Measurements from ENCODE around the gene APOD. TPM values are rescaled to one million over a fixed set of nuclear protein-coding genes. Genes with fewer than 3 reads are reported as not detected.
"Not testable (repeated sequence)": the region's sequence is repeated elsewhere in the genome, so short reads cannot be mapped to it uniquely, and the experiment has no call there.

Gene APOD
- total RNA-seq, 3 donors from 2014 or later, result 651 to 2,224 (median 1,247) TPM

DNA sequence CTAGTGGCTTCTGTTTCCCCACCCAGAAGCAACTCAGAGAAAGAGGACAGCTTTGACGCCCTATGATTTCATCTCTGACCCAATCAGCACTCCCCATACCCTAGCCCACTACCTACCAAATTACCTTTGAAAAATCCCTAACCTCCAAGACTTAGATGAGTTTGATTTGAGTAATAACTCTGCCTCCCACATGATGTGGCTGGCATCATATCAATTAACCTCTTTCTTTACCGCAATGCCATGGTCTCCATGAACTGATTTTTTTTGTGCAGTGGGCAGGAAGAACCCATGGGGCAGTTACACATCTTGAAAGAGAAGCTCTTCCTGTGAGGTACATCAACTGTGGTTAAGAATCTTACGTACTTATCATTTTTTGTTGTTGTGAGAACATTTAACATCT is 25.5 kb upstream of the APOD start:
- H3K27me3 ChIP-seq, result no peaks in the 10 kb centered on the region
- H3K36me3 ChIP-seq, result no peaks in the 10 kb centered on the region
- no peak for TF ChIP-seq POLR2A (IDR thresholded peaks at IDR 0.05)
- TF ChIP-seq, protein P1, sequence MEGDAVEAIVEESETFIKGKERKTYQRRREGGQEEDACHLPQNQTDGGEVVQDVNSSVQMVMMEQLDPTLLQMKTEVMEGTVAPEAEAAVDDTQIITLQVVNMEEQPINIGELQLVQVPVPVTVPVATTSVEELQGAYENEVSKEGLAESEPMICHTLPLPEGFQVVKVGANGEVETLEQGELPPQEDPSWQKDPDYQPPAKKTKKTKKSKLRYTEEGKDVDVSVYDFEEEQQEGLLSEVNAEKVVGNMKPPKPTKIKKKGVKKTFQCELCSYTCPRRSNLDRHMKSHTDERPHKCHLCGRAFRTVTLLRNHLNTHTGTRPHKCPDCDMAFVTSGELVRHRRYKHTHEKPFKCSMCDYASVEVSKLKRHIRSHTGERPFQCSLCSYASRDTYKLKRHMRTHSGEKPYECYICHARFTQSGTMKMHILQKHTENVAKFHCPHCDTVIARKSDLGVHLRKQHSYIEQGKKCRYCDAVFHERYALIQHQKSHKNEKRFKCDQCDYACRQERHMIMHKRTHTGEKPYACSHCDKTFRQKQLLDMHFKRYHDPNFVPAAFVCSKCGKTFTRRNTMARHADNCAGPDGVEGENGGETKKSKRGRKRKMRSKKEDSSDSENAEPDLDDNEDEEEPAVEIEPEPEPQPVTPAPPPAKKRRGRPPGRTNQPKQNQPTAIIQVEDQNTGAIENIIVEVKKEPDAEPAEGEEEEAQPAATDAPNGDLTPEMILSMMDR (IDR thresholded peaks at IDR 0.05), result no peak
- no peak for TF ChIP-seq POLR2AphosphoS5 (IDR thresholded peaks at IDR 0.05)
- H3K4me3 ChIP-seq, result no peak overlapping the region
- no peak for DNase-seq (ENCODE audit: low spot score in 2 of 2)
- intact Hi-C loops (cut with DNase I; ENCODE audit: low total_unique reads), result no loop called here
- H3K9me3 ChIP-seq, result peaks cover 2 to 8% of the 10 kb centered on the region in 2 donors
- H3K27ac ChIP-seq, result peak overlapping the region in 1 of 2 donors; percentile 53
- no peaks in the 10 kb centered on the region for H3K4me1 ChIP-seq

DNA sequence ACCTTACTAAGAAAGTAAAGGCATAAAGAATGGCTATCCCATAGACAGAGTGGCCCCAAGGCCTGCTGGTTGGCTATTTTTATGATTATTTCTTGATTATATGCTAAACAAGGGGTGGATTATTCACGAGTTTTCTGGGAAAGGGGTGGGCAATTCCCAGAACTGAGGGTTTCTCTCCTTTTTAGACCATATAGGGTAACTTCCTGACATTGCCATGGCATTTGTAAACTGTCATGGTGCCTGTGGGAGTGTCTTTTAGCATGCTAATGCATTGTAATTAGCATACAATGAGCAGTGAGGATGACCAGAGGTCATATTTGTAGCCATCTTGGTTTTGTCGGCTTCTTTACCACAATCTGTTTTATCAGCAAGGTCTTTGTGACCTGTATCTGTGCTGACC is 18.0 kb upstream of the APOD start:
- H3K4me3 ChIP-seq; H3K4me1 ChIP-seq; H3K9me3 ChIP-seq; H3K27ac ChIP-seq; H3K27me3 ChIP-seq; H3K36me3 ChIP-seq; intact Hi-C loops (cut with DNase I; ENCODE audit: low total_unique reads); DNase-seq (ENCODE audit: low spot score in 2 of 2): not testable (repeated sequence)

DNA sequence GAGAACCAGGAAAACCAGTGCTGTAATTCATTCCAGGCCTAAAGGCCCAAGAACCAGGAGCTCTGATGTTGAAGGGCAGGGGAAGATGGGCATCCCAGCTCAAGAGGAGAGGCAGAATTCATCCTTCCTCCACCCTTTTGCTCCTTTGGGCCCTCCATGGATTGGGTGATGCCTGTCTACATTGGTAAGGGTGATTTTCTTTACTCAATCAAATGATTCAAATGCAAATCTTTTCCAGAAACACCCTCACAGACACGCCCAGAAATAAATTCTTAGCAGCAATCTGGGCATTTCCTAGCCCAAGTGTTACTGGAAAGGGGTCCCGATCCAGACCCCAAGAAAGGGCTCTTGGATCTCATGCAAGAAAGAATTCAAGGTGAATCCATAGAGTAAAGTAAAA is 17.6 kb upstream of the APOD start:
- H3K4me3 ChIP-seq, result no peak overlapping the region
- intact Hi-C loops (cut with DNase I; ENCODE audit: low total_unique reads), result no loop called here
- TF ChIP-seq, protein P1 (IDR thresholded peaks at IDR 0.05), result no peak
- TF ChIP-seq POLR2A (IDR thresholded peaks at IDR 0.05), result no peak
- no peak for TF ChIP-seq POLR2AphosphoS5 (IDR thresholded peaks at IDR 0.05)
- H3K27me3 ChIP-seq, result no peaks in the 10 kb centered on the region
- H3K36me3 ChIP-seq, result no peaks in the 10 kb centered on the region
- H3K4me1 ChIP-seq, result no peaks in the 10 kb centered on the region
- peaks cover 0 to under 1% of the 10 kb centered on the region in 2 donors for H3K9me3 ChIP-seq
- no peak for DNase-seq (ENCODE audit: low spot score in 2 of 2)
- H3K27ac ChIP-seq, result no peak overlapping the region

DNA sequence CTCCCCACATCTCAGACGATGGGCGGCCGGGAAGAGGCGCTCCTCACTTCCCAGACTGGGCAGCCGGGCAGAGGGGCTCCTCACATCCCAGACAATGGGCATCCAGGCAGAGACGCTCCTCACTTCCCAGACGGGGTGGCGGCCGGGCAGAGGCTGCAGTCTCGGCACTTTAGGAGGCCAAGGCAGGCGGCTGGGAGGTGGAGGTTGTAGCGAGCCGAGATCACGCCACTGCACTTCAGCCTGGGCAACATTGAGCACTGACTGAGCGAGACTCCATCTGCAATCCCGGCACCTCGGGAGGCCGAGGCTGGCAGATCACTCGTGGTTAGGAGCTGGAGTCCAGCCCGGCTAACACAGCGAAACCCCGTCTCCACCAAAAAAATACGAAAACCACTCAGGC is 16.2 kb upstream of the APOD start:
- H3K9me3 ChIP-seq; H3K4me3 ChIP-seq; H3K27me3 ChIP-seq; H3K4me1 ChIP-seq; H3K36me3 ChIP-seq; DNase-seq (ENCODE audit: low spot score in 2 of 2); intact Hi-C loops (cut with DNase I; ENCODE audit: low total_unique reads): not testable (repeated sequence)
- H3K27ac ChIP-seq, result peak overlapping the region in 1 of 2 donors; percentile 58

DNA sequence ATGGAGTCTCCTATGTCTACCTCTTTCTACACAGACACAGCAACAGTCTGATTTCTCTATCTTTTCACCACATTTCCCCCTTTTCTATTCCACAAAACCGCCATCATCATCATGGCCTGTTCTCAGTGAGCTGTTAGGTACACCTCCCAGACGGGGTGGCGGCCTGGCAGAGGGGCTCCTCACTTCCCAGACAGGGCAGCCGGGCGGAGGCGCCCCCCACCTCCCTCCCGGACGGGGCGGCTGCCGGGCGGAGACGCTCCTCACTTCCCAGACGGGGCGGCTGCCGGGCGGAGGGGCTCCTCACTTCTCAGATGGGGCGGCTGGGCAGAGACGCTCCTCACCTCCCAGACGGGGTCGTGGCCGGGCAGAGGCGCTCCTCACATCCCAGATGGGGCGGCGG is 15.8 kb upstream of the APOD start:
- H3K4me1 ChIP-seq; H3K36me3 ChIP-seq; H3K9me3 ChIP-seq; DNase-seq (ENCODE audit: low spot score in 2 of 2); H3K4me3 ChIP-seq; H3K27me3 ChIP-seq; intact Hi-C loops (cut with DNase I; ENCODE audit: low total_unique reads): not testable (repeated sequence)
- peak overlapping the region in 1 of 2 donors; percentile 58 for H3K27ac ChIP-seq

DNA sequence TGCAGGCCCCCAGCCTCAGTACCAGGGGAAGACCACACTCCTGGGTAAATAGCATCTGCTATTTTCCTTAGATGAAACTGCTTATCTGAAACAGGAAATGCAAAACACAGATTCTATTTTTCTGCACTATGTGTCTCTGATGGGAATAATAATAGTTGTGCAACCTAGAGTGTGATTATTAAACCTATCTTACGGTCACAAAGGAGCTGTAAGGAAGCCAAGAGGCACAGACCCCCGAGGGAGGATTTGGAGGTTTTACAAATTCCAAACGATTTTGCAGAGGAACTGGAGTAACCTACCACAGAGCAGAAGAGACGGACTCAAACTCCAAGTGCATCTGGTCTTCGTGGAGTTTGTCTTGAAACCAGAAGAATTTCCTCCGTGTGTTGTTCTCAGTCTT is 14.1 kb upstream of the APOD start:
- TF ChIP-seq POLR2A (IDR thresholded peaks at IDR 0.05) (no peak), POLR2AphosphoS5 (IDR thresholded peaks at IDR 0.05) (peak in 1 of 3 donors; percentile 24)
- Histone ChIP-seq H3K4me1 (no peaks in the 10 kb centered on the region), H3K9me3 (no peaks in the 10 kb centered on the region), H3K4me3 (no peak overlapping the region), H3K27ac (peak overlapping the region; percentile 45 to 85), H3K27me3 (no peaks in the 10 kb centered on the region), H3K36me3 (no peaks in the 10 kb centered on the region)
- intact Hi-C loops (cut with DNase I; ENCODE audit: low total_unique reads), result no loop called here
- DNase-seq (ENCODE audit: low spot score in 2 of 2), result no peak

DNA sequence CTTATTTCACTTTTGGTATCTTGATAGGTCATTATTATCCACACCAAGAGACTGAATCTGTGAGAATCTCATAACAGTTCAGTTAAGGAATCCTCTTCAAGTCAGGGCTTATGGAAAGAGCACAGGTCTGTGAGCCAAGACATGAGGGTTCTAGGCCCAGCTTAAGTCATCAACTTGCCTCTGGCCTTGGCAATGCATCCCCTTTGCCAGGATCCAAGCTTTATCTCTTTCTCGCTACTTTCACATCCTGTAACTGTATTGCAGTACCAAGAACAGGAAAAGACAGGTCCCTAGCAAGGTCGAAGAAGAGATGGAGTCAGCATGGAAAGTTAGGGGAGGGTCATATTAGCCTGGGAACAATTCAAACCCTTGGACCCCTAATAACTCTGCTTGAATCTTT is 13.5 kb upstream of the APOD start:
- no peaks in the 10 kb centered on the region for H3K4me1 ChIP-seq
- H3K27me3 ChIP-seq, result no peaks in the 10 kb centered on the region
- intact Hi-C loops (cut with DNase I; ENCODE audit: low total_unique reads), result no loop called here
- no peaks in the 10 kb centered on the region for H3K9me3 ChIP-seq
- H3K36me3 ChIP-seq, result no peaks in the 10 kb centered on the region
- no peak for DNase-seq (ENCODE audit: low spot score in 2 of 2)
- no peak overlapping the region for H3K4me3 ChIP-seq
- no peak for TF ChIP-seq POLR2AphosphoS5 (IDR thresholded peaks at IDR 0.05)
- no peak for TF ChIP-seq POLR2A (IDR thresholded peaks at IDR 0.05)
- TF ChIP-seq, protein P1 (IDR thresholded peaks at IDR 0.05), result no peak
- peak overlapping the region; percentile 45 to 85 for H3K27ac ChIP-seq
